Omental fat pad (tissue), 4 donors: Measurements from ENCODE around the gene MYH13. TPM values are rescaled to one million over a fixed set of nuclear protein-coding genes. Genes with fewer than 3 reads are reported as not detected.

Source experiments
- ATAC-seq: fragments of 150-250 bp; one replicate; pipeline ENCODE4 v1.9.1; 2016; ENCODE audit warnings: mild to moderate bottlenecking, moderate library complexity; ENCODE audit not compliant: low FRiP score
- DNase-seq: peaks from one replicate; pipeline ENCODE4 v3.0.0-alpha.2; 2019; ENCODE audit warnings: low spot score
- CTCF ChIP-seq, 3 donors: fragments of 450-650 bp; IDR thresholded peaks; one replicate each; pipeline ENCODE4 v1.5.1; 2016 to 2017; ENCODE audit warnings: antibody characterized with exemption in 3 of 3, mild to moderate bottlenecking in 3 of 3, moderate library complexity in 2 of 3
- total RNA-seq, 4 donors: library from RNA; depleted of rRNA; stranded (reverse); fragments of >200 nt; gene quantifications; one replicate each; pipeline ENCODE4 v1.1.0, GENCODE V29; 2016

The MYH13 gene
- total RNA-seq, 4 donors from 2014 or later: not detected

DNA sequence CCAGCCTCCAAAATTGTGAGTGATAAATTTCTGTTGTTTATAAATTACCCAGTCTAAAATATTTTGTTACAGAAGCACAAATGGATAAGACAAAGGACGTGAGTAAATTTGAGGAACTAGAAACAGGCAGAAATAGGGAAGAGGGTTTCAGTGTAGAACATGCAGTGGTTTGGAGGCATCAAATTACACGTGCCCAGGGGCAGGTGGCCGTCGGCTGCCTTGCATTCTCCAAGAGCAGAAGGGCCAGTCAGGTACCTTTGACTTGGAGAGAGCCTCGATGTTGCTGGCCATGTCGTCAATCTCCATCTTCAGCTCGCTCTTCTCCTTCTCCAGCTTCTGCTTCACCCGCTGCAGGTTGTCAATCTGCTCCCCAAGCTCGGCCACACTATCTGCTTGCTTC is 54.3 kb downstream of the MYH13 start:
- ATAC-seq: no peak
- DNase-seq: no peak
- TF ChIP-seq CTCF (IDR thresholded peaks at IDR 0.05): no peak

DNA sequence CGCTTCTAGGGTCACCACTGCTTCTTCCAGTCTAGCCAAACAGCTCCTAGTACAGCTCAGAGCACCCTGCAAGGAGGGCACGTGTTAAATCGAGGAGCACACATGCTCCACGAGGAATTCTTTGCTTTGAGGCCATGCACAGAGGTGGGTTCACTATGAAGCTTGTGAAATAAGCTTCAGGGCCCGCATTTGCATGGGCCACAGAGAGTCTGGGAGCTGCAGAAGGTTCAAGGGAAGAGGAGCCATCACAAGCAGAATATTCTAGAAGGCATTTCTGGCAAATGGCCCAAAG is 55.3 kb downstream of the MYH13 start:
- ATAC-seq: no peak
- TF ChIP-seq CTCF (IDR thresholded peaks at IDR 0.05): no peak
- no peak for DNase-seq

- TF ChIP-seq CTCF (IDR thresholded peaks at IDR 0.05): no peak
- peak; percentile 65 for DNase-seq
- no peak for ATAC-seq
Measured at GRCh38 chr17:10316801-10317542, 55.8 kb downstream of the MYH13 start.

GRCh38 chr17:10314329-10314728 is 58.5 kb downstream of the MYH13 start:
- TF ChIP-seq CTCF (IDR thresholded peaks at IDR 0.05): no peak
- DNase-seq: no peak
- no peak for ATAC-seq

DNA sequence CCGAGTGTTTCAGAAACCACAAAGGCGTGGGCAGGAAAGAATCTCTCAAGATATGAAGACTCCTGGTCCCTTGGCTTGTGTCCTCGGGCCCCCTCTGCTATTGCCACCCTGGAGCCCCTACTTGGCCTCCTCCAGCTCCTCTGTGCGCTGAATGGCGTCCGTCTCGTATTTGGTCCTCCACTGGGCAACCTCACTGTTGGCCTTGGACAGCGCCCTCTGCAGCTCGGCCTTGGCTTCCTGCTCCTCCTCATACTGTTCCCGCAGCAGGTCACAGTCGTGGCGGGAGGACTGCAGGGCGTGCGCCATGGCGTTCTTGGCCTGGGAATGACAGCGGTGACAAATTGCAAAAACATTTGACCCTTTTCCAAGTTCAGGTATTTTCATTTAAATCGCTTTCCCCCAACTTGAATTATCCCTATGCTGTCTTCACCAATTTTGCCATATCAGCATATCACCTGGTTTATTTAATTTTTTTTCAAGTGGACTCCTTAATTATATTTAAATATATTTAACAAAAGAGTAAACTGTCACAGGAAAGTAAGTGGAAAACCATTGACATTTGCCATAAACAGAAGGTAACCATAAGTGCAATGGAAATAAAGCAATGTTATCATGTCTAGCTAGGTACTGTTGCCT is 59.7 kb downstream of the MYH13 start:
- TF ChIP-seq CTCF (IDR thresholded peaks at IDR 0.05): no peak
- no peak for ATAC-seq
- no peak for DNase-seq

DNA sequence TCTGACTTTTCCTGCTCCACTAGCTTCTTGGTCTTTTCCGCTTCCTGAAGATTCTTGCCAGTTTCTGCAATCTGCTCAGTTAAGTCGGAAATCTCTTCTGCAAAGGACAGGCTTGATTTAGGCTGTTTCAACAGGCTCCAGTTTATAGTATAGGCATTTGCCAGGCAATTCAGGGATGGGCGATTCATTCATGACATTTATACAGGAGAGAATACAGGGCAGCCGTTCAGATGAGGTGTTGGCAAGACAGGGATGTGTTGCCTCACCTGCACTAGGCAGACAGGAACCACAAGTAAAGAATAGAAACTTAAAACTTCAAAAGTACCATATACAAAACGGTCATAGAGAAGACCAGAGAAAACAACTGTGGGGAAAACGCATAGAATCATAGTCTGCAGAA is 61.7 kb downstream of the MYH13 start:
- no peak for TF ChIP-seq CTCF (IDR thresholded peaks at IDR 0.05)
- ATAC-seq: peak; percentile 41
- DNase-seq: no peak
